A549 (cell line): ENCODE measurements around the gene TAF3. TPM values are rescaled to one million over a fixed set of nuclear protein-coding genes. Genes with fewer than 3 reads are reported as not detected.

Source experiments
- ATAC-seq, 2 experiments: fragments of 200-7000 bp in 1 of 2; fragments of >200 bp in 1 of 2; cut with Nextera tagmentation in 1 of 2; cut with Tn5 transposase in 1 of 2; 3 replicates each; pipeline versions ENCODE4 v1.8.0 to v1.9.1; 2018 to 2020; ENCODE audit warnings: mild to moderate bottlenecking in 1 of 2, moderate library complexity in 1 of 2
- CTCF ChIA-PET: fragments of 300-600 bp; sonication (Branson Sonifier 250); formaldehyde crosslinking; extraction: SDS; loops from one replicate; lab custom pipeline; 2021; ENCODE audit warnings: antibody characterized with exemption, inconsistent platforms; lab: Yijun Ruan, JAX
- POLR2A ChIA-PET: fragments of 350-600 bp; formaldehyde crosslinking; extraction: SDS; loops from one replicate; lab custom pipeline; 2021; ENCODE audit warnings: antibody characterized with exemption, inconsistent platforms; lab: Yijun Ruan, JAX
- DNase-seq, 2 experiments: peaks; one replicate each; pipeline versions ENCODE4 v3.0.0 to v3.0.0-alpha.2; 2011 to 2016; ENCODE audit warnings: low read depth in 1 of 2, low spot score in 1 of 2
- FAIRE-seq: peaks from 2 replicates; lab custom pipeline; 2011; peaks lifted over from hg19 to GRCh38; lab: Jason Lieb, UNC
- H3K27ac ChIP-seq, 2 experiments: fragments of >200 bp; sonication (Bioruptor Twin); formaldehyde crosslinking; 3 replicates each; pipeline ENCODE4 v1.5.1; 2016 to 2017
- H3K4me1 ChIP-seq: fragments of >200 bp; sonication (Bioruptor Twin); formaldehyde crosslinking; 3 replicates; pipeline ENCODE4 v1.6.1; 2016
- H3K4me2 ChIP-seq: fragments of >200 bp; sonication (Bioruptor Twin); formaldehyde crosslinking; 3 replicates; pipeline ENCODE4 v1.6.1; 2016
- H3K4me3 ChIP-seq: fragments of >200 bp; sonication (Bioruptor Twin); formaldehyde crosslinking; 3 replicates; pipeline ENCODE4 v1.5.1; 2016
- H3K9me3 ChIP-seq: fragments of >200 bp; sonication (Bioruptor Twin); formaldehyde crosslinking; 3 replicates; pipeline ENCODE4 v1.6.1; 2016
- CBX8 ChIP-seq: fragments of 200-600 bp; sonication (generic); IDR thresholded peaks from 2 replicates; pipeline ENCODE4 v1.6.1; 2016
- CHD2 ChIP-seq: fragments of 150-350 bp; IDR thresholded peaks from 2 replicates; pipeline ENCODE4 v1.6.1; 2014; ENCODE audit warnings: low read length; ENCODE audit not compliant: partially characterized antibody
- CHD4 ChIP-seq: fragments of 200-600 bp; sonication (generic); IDR thresholded peaks from 2 replicates; pipeline ENCODE4 v1.6.1; 2016; ENCODE audit warnings: antibody characterized with exemption, mild to moderate bottlenecking, borderline replicate concordance
- FOSB ChIP-seq: fragments of 250-450 bp; sonication (Bioruptor Pico); IDR thresholded peaks from 2 replicates; pipeline ENCODE4 v1.5.0; 2020; ENCODE audit warnings: mild to moderate bottlenecking, moderate library complexity
- HOXB13 ChIP-seq: fragments of 250-450 bp; sonication (Bioruptor Pico); IDR thresholded peaks from 2 replicates; pipeline ENCODE4 v1.5.0; 2020; ENCODE audit warnings: low read depth, mild to moderate bottlenecking, moderate library complexity
- NFE2L2 ChIP-seq: fragments of 150-350 bp; conservative IDR thresholded peaks from 2 replicates; pipeline ENCODE4 v1.6.1; 2014; ENCODE audit warnings: low read length
- RAD21 ChIP-seq, 2 experiments: fragments of >200 bp in 1 of 2; sonication (Bioruptor Twin) in 1 of 2; formaldehyde crosslinking in 1 of 2; IDR thresholded peaks in 1 of 2; conservative IDR thresholded peaks in 1 of 2; 2 replicates in 1 of 2; 3 replicates in 1 of 2; pipeline ENCODE4 v1.6.1; 2012 to 2018; ENCODE audit warnings: inconsistent platforms in 1 of 2
- RARB ChIP-seq: fragments of 250-450 bp; sonication (Bioruptor Pico); IDR thresholded peaks from 2 replicates; pipeline ENCODE4 v1.8.0; 2021; ENCODE audit warnings: mild to moderate bottlenecking, moderate library complexity
- RCOR1 ChIP-seq: fragments of 150-350 bp; IDR thresholded peaks from 2 replicates; pipeline ENCODE4 v1.6.1; 2014; ENCODE audit warnings: antibody characterized with exemption, low read length, low read depth
- SMC3 ChIP-seq: fragments of >200 bp; sonication (Bioruptor Twin); formaldehyde crosslinking; IDR thresholded peaks from 3 replicates; pipeline ENCODE4 v1.6.1; 2018; ENCODE audit warnings: inconsistent platforms
- TFCP2L1 ChIP-seq: fragments of 250-450 bp; sonication (Bioruptor Pico); IDR thresholded peaks from 2 replicates; pipeline ENCODE4 v1.5.0; 2021; ENCODE audit warnings: mild to moderate bottlenecking
- TP53 ChIP-seq: fragments of 250-450 bp; sonication (Bioruptor Pico); IDR thresholded peaks from 2 replicates; pipeline ENCODE4 v1.5.0; 2021; ENCODE audit warnings: mild to moderate bottlenecking, moderate library complexity
- ZSCAN20 ChIP-seq: fragments of 250-450 bp; sonication (Bioruptor Pico); IDR thresholded peaks from 2 replicates; pipeline ENCODE4 v1.8.0; 2022; ENCODE audit warnings: mild to moderate bottlenecking, moderate library complexity
- WGBS: methylation state at CpG from one replicate; pipeline ENCODE4 v1.1.6; 2017; ENCODE audit errors: missing lambda C conversion rate; 5-methylcytosine and 5-hydroxymethylcytosine counted together
- polyA plus RNA-seq, 4 experiments: library from polyadenylated mRNA; depleted of rRNA in 3 of 4; stranded (reverse); fragments of >200 nt; fragmentation: RNase III in 1 of 4; extraction: RNeasy Plus Mini Kit Qiagen cat#74134 plus additional on column Dnase treatment in 1 of 4; gene quantifications; 2 replicates in 3 of 4; 3 replicates in 1 of 4; pipeline ENCODE4 v1.2.3, GENCODE V29; 2011 to 2017
- TF ChIP-seq, protein P1 (sequence below): IDR thresholded peaks from 2 replicates; pipeline ENCODE4 v1.6.1; 2012
- TF ChIP-seq, protein P2 (sequence below): fragments of 250-450 bp; sonication (Bioruptor Pico); IDR thresholded peaks from 2 replicates; pipeline ENCODE4 v1.5.0; 2021; ENCODE audit warnings: mild to moderate bottlenecking, moderate library complexity, borderline replicate concordance
- TF ChIP-seq, protein P3 (sequence below): fragments of 450-650 bp; IDR thresholded peaks from 2 replicates; pipeline ENCODE4 v1.6.1; 2014; ENCODE audit warnings: antibody characterized with exemption
- TF ChIP-seq, protein P4 (sequence below): fragments of >200 bp; sonication (Bioruptor Twin); formaldehyde crosslinking; IDR thresholded peaks from 2 replicates; pipeline ENCODE4 v1.6.1; 2016
- TF ChIP-seq, protein P5 (sequence below): fragments of 200-600 bp; sonication (generic); IDR thresholded peaks from 2 replicates; pipeline ENCODE4 v1.6.1; 2016; ENCODE audit warnings: antibody characterized with exemption, mild to moderate bottlenecking, moderate library complexity
- TF ChIP-seq, protein P6 (sequence below): fragments of 250-450 bp; sonication (Bioruptor Pico); IDR thresholded peaks from 2 replicates; pipeline ENCODE4 v1.5.0; 2020; ENCODE audit warnings: low read depth, mild to moderate bottlenecking, moderate library complexity

The TAF3 gene
- polyA plus RNA-seq, 2 of the 4 experiments (the other 2 are of a cell fraction) = 5.7 to 6.1 TPM

DNA sequence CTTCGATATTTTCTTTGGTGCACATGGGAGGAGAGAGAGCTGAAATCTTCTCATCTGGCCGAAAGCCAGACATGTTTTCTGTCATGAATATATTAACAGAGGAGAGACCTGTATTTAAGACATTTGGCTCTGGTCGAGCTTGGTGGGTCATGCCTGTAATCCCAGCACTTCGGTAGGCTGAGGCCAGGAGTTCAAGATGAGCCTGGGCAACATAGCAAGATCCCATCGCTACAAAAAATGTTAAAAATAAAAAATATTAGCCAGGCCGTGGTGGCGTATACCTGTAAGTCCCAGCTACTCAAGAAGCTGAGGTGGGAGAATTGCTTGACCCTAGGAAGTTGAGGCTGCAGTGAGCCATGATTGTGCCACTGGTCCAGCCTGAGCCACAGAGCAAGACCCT is 214.3 kb downstream of the TAF3 start:
- TF ChIP-seq RARB (CRISPR knock-in tag) (no peak), TP53 (CRISPR knock-in tag) (no peak), RAD21 (conservative IDR thresholded peaks at IDR 0.05 in 1 of 2, IDR thresholded peaks at IDR 0.05 in 1 of 2) (no peak), CHD2 (no peak), CBX8 (no peak), NFE2L2 (no peak), RCOR1 (no peak), ZSCAN20 (no peak), HOXB13 (CRISPR knock-in tag) (no peak), TFCP2L1 (CRISPR knock-in tag) (no peak)
- TF ChIP-seq, protein P1, sequence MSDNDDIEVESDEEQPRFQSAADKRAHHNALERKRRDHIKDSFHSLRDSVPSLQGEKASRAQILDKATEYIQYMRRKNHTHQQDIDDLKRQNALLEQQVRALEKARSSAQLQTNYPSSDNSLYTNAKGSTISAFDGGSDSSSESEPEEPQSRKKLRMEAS = no peak
- no peak for ATAC-seq
- DNase-seq = no peak
- Histone ChIP-seq H3K4me3 (no peak overlapping the region), H3K27ac (no peak overlapping the region), H3K4me2 (no peak overlapping the region), H3K4me1 (peaks cover 11% of the 10 kb centered on the region; the same call in 1 of the 3 replicates), H3K9me3 (no peaks in the 10 kb centered on the region)
- ChIA-PET POLR2A (no interaction called here), CTCF (interaction anchor here (0.5 to 1.6 kb wide), 3 partner anchors 21 to 554 kb away, joined by 3 to 4 read pairs (median 3); no protein-coding TSS in a partner anchor)
- WGBS = 69% methylated on average over 7 of the region's 7 CpGs
- FAIRE-seq = no peak

DNA sequence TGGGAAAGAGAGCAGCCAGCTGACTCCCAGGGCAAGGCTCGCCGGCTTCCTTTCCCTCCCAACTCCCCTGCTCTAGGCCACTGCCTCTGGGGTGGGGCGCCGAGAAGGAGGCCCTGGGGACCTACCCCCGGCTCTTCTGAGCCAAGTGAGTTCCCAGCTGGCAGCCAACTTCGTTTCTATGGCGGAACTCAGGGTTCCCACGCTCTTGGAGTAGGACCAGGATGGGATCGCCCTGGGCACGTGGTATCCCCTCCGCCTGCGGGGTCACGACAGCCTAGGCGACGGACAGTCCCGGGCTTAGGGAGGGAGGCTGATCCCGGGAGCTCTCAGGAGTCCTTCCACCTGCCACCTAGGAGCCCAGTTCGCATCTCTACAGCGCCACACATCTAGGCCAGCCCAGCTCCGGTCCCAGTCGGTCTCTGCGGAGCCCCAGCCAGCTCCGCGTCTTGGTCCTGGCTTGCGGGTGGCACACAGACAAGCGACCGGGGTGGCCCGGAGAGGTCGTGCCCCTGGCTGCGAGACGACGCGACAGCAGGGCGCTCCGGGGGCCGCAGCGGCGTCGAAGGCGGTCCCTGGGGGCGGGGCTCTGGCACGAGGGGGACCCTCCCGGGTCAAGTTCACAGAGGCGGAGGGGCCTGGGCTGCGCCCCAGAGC is 215.6 kb downstream of the TAF3 start:
- 81% methylated on average over 31 of the region's 45 CpGs for WGBS
- FAIRE-seq (no peak), ATAC-seq (no peak), DNase-seq (no peak)
- H3K27ac ChIP-seq = no peak overlapping the region
- POLR2A ChIA-PET = no interaction called here
- H3K4me1 ChIP-seq = peaks cover 16% of the 10 kb centered on the region; the same call in 1 of the 3 replicates
- H3K4me2 ChIP-seq = no peak overlapping the region; the same call in 2 of the 3 replicates
- H3K4me3 ChIP-seq = no peak overlapping the region
- TF ChIP-seq SMC3 (no peak), NFE2L2 (no peak), CHD4 (no peak)
- TF ChIP-seq, protein P2, sequence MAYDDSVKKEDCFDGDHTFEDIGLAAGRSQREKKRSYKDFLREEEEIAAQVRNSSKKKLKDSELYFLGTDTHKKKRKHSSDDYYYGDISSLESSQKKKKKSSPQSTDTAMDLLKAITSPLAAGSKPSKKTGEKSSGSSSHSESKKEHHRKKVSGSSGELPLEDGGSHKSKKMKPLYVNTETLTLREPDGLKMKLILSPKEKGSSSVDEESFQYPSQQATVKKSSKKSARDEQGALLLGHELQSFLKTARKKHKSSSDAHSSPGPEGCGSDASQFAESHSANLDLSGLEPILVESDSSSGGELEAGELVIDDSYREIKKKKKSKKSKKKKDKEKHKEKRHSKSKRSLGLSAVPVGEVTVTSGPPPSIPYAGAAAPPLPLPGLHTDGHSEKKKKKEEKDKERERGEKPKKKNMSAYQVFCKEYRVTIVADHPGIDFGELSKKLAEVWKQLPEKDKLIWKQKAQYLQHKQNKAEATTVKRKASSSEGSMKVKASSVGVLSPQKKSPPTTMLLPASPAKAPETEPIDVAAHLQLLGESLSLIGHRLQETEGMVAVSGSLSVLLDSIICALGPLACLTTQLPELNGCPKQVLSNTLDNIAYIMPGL (CRISPR knock-in tag) = no peak
- TF ChIP-seq, protein P3, sequence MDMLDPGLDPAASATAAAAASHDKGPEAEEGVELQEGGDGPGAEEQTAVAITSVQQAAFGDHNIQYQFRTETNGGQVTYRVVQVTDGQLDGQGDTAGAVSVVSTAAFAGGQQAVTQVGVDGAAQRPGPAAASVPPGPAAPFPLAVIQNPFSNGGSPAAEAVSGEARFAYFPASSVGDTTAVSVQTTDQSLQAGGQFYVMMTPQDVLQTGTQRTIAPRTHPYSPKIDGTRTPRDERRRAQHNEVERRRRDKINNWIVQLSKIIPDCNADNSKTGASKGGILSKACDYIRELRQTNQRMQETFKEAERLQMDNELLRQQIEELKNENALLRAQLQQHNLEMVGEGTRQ = no peak
- TF ChIP-seq, protein P4, sequence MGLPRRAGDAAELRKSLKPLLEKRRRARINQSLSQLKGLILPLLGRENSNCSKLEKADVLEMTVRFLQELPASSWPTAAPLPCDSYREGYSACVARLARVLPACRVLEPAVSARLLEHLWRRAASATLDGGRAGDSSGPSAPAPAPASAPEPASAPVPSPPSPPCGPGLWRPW = no peak
- H3K9me3 ChIP-seq = no peaks in the 10 kb centered on the region
- CTCF ChIA-PET = interaction anchor here (0.6 kb wide), 1 partner anchor 525 kb away, joined by 6 read pairs; no protein-coding TSS in a partner anchor

DNA sequence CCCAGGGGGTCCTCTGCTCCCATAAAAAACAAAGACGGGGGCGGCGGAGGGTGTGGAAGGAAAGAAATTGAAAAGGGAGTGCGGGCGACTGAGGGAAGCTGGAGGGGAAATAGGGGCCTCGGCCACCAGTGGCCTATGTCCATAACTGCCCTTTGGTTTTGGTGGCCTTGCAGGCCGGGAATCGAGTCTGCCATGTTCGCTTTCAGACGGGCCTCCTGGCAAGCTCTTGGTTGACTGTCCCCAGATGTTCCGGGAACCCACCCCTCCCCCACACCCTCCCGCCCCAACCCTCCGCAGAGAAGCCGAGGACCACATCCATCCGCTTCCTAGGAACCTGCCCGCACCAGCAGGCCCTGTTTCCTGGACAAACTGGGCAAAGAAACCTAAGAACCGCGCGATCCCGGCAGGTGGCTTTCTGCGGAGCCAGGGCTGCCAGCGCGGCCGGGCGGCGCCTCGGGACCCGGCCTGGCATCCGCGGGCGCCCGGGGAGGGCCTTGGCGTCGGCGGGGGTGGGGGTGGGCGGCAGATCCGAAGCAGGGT is 216.2 kb downstream of the TAF3 start:
- TF ChIP-seq, protein P5, sequence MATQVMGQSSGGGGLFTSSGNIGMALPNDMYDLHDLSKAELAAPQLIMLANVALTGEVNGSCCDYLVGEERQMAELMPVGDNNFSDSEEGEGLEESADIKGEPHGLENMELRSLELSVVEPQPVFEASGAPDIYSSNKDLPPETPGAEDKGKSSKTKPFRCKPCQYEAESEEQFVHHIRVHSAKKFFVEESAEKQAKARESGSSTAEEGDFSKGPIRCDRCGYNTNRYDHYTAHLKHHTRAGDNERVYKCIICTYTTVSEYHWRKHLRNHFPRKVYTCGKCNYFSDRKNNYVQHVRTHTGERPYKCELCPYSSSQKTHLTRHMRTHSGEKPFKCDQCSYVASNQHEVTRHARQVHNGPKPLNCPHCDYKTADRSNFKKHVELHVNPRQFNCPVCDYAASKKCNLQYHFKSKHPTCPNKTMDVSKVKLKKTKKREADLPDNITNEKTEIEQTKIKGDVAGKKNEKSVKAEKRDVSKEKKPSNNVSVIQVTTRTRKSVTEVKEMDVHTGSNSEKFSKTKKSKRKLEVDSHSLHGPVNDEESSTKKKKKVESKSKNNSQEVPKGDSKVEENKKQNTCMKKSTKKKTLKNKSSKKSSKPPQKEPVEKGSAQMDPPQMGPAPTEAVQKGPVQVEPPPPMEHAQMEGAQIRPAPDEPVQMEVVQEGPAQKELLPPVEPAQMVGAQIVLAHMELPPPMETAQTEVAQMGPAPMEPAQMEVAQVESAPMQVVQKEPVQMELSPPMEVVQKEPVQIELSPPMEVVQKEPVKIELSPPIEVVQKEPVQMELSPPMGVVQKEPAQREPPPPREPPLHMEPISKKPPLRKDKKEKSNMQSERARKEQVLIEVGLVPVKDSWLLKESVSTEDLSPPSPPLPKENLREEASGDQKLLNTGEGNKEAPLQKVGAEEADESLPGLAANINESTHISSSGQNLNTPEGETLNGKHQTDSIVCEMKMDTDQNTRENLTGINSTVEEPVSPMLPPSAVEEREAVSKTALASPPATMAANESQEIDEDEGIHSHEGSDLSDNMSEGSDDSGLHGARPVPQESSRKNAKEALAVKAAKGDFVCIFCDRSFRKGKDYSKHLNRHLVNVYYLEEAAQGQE = no peak
- no peak for TF ChIP-seq FOSB
- TF ChIP-seq, protein P6, sequence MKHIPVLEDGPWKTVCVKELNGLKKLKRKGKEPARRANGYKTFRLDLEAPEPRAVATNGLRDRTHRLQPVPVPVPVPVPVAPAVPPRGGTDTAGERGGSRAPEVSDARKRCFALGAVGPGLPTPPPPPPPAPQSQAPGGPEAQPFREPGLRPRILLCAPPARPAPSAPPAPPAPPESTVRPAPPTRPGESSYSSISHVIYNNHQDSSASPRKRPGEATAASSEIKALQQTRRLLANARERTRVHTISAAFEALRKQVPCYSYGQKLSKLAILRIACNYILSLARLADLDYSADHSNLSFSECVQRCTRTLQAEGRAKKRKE = no peak
- TF ChIP-seq, all 56 proteins: peak for 0
- FAIRE-seq (no peak), ATAC-seq (no peak), DNase-seq (no peak)
- WGBS = 54% methylated on average over 12 of the region's 37 CpGs
- peak overlapping the region; percentile 75 for H3K4me2 ChIP-seq
- peak overlapping the region in 1 of 2 experiments; percentile 40; a peak in 1 of 6 replicates for H3K27ac ChIP-seq
- no peaks in the 10 kb centered on the region for H3K9me3 ChIP-seq
- peak overlapping the region; percentile 32 for H3K4me3 ChIP-seq
- ChIA-PET POLR2A (no interaction called here), CTCF (interaction anchor here (0.6 kb wide), 1 partner anchor 856 kb away, joined by 3 read pairs; no protein-coding TSS in a partner anchor)
- H3K4me1 ChIP-seq = peaks cover 16% of the 10 kb centered on the region; the same call in 1 of the 3 replicates
